Heart left ventricle (tissue), 16 donors: ENCODE measurements around the gene EPO. TPM values are rescaled to one million over a fixed set of nuclear protein-coding genes. Genes with fewer than 3 reads are reported as not detected.
"Not testable (repeated sequence)": the region's sequence is repeated elsewhere in the genome, so short reads cannot be mapped to it uniquely, and the experiment has no call there.

Experiments used
- ATAC-seq, 4 donors: fragments of 200-7000 bp; cut with Tn5 transposase; one replicate each; pipeline ENCODE4 v1.9.1; 2020 to 2022; ENCODE audit warnings: moderate library complexity in 4 of 4, mild to moderate bottlenecking in 3 of 4, moderate number of reproducible peaks in 1 of 4
- DNase-seq, 5 donors: peaks; one replicate each; pipeline ENCODE4 v3.0.0-alpha.2; 2020
- H3K27ac ChIP-seq, 12 donors: fragments of 200-600 bp; sonication (generic) in 4 of 12; one replicate each; pipeline versions ENCODE4 v1.5.0 to v1.8.0; 2016 to 2022; ENCODE audit warnings: mild to moderate bottlenecking in 2 of 12
- H3K27me3 ChIP-seq, 9 donors: fragments of 200-600 bp; sonication (generic) in 2 of 9; one replicate each; pipeline versions ENCODE4 v1.5.1 to v1.8.0; 2016 to 2022; ENCODE audit warnings: mild to moderate bottlenecking in 3 of 9
- H3K36me3 ChIP-seq, 9 donors: fragments of 200-600 bp; sonication (generic) in 2 of 9; one replicate each; pipeline versions ENCODE4 v1.5.0 to v1.8.0; 2018 to 2022; ENCODE audit warnings: mild to moderate bottlenecking in 2 of 9
- H3K4me1 ChIP-seq, 12 donors: fragments of 200-600 bp; sonication (generic) in 4 of 12; one replicate each; pipeline versions ENCODE4 v1.5.0 to v1.8.0; 2016 to 2022; ENCODE audit warnings: mild to moderate bottlenecking in 3 of 12
- H3K4me3 ChIP-seq, 12 donors: fragments of 200-600 bp; sonication (generic) in 4 of 12; one replicate each; pipeline versions ENCODE4 v1.5.0 to v1.8.0; 2017 to 2022; ENCODE audit warnings: mild to moderate bottlenecking in 9 of 12, moderate library complexity in 4 of 12
- H3K9me3 ChIP-seq, 12 donors: fragments of 200-600 bp; sonication (generic) in 4 of 12; one replicate each; pipeline versions ENCODE4 v1.5.0 to v1.8.0; 2016 to 2022; ENCODE audit warnings: mild to moderate bottlenecking in 1 of 12
- POLR2A ChIP-seq, 2 donors: fragments of 450-650 bp; IDR thresholded peaks; one replicate each; pipeline ENCODE4 v1.6.1; 2017; ENCODE audit warnings: antibody characterized with exemption in 2 of 2, mild to moderate bottlenecking in 2 of 2, moderate library complexity in 2 of 2
- WGBS, 4 donors: extraction: QIAGEN DNeasy Blood & Tissue Kit in 2 of 4; methylation state at CpG; one replicate each; pipeline versions ENCODE4 v1.1.5 to v1.1.7; 2013 to 2018; 5-methylcytosine and 5-hydroxymethylcytosine counted together
- intact Hi-C, 10 donors: fragments of 100-400 bp; cut with DNase I; formaldehyde crosslinking; loops; one replicate each; pipeline versions ENCODE4 v1.11.1 to v1.14.2; 2022
- polyA plus RNA-seq, 2 donors: library from polyadenylated mRNA; stranded (reverse); fragments of 200-250 nt; gene quantifications; one replicate each; pipeline ENCODE4 v1.2.3, GENCODE V29; 2013
- total RNA-seq, 9 donors: library from RNA; depleted of rRNA in 2 of 9; stranded (reverse); fragments of >200 nt in 2 of 9; fragmentation: NEBNext Ultra II Directional in 3 of 9; extraction: Animal tissue kit (Norgen Biotek cat#: 25700) in 3 of 9; gene quantifications; one replicate each; pipeline versions ENCODE4 v1.1.0 to v1.2.4, GENCODE V29; 2016 to 2023
- TF ChIP-seq, protein P1 (sequence below), 12 donors: fragments of 200-600 bp; sonication (generic) in 4 of 12; IDR thresholded peaks; one replicate each; pipeline versions ENCODE4 v1.5.0 to v1.8.0; 2018 to 2022; ENCODE audit warnings: antibody characterized with exemption in 12 of 12, mild to moderate bottlenecking in 5 of 12
- donor health status: ischemic (EF 13 %, LVEDD 7.1; RV severe dilation, severe dysfunction).
- donor health status: healthy with polysubstance abuse.
- donor health status: DM: no; HTN: yes; CAD: no.
- donor health status: DM: no; HTN: no; CAD: no.
- donor health status: ischemic (EF 25% LVEDD 6.9; RV normal size, moderate dysfunction).
- donor health status: ischemic (EF 25% LVEDD 5.7; RV mildly dilated, moderate dysfunction).
- donor health status: healthy.
- donor health status: DM: yes; HTN: yes; CAD: no.
- donor health status: ischemic (EF 35%, LVEDD 5.7; RV mildly dilated, moderate dysfunction).
- donor health status: nonischemic (EF 11% LVEDD 7.7; RV severe dilation, severe dysfunction).
- donor health status: DM: yes; HTN: yes; CAD: no.
- donor health status: PGD.
- donor health status: ischemic (EF 29% LVEDD 5.4; RV normal size, mild dysfunction).
- donor health status: nonischemic (EF 23%, LVEDD 6.1; RV moderate dilation, normal function).

EPO gene
- total and polyA plus RNA-seq, 11 donors: not detected

DNA sequence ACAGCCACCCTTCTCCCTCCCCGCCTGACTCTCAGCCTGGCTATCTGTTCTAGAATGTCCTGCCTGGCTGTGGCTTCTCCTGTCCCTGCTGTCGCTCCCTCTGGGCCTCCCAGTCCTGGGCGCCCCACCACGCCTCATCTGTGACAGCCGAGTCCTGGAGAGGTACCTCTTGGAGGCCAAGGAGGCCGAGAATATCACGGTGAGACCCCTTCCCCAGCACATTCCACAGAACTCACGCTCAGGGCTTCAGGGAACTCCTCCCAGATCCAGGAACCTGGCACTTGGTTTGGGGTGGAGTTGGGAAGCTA is 1.2 kb downstream of the EPO start:
- Histone ChIP-seq H3K27ac (no peak overlapping the region), H3K27me3 (peaks cover 11 to 58% (median 36%) of the 10 kb centered on the region in 9 donors), H3K36me3 (no peaks in the 10 kb centered on the region), H3K4me3 (no peak overlapping the region), H3K9me3 (no peaks in the 10 kb centered on the region), H3K4me1 (peaks cover 0 to 11% (median 0%) of the 10 kb centered on the region in 12 donors)
- TF ChIP-seq, protein P1, sequence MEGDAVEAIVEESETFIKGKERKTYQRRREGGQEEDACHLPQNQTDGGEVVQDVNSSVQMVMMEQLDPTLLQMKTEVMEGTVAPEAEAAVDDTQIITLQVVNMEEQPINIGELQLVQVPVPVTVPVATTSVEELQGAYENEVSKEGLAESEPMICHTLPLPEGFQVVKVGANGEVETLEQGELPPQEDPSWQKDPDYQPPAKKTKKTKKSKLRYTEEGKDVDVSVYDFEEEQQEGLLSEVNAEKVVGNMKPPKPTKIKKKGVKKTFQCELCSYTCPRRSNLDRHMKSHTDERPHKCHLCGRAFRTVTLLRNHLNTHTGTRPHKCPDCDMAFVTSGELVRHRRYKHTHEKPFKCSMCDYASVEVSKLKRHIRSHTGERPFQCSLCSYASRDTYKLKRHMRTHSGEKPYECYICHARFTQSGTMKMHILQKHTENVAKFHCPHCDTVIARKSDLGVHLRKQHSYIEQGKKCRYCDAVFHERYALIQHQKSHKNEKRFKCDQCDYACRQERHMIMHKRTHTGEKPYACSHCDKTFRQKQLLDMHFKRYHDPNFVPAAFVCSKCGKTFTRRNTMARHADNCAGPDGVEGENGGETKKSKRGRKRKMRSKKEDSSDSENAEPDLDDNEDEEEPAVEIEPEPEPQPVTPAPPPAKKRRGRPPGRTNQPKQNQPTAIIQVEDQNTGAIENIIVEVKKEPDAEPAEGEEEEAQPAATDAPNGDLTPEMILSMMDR (IDR thresholded peaks at IDR 0.05): no peak
- no peak for TF ChIP-seq POLR2A (IDR thresholded peaks at IDR 0.05)
- ATAC-seq (no peak), DNase-seq (peak in 1 of 5 donors; percentile 27)
- WGBS, 4 donors: 69 to 73% (median 71%) methylated on average over 8 of the region's 8 CpGs
- intact Hi-C loops: loop anchor here in 2 of 10 donors (10.0 kb wide), 2 partner anchors 157 to 257 kb away; partner anchors contain the start of gene SPACDR (in 1 of the 2)

DNA sequence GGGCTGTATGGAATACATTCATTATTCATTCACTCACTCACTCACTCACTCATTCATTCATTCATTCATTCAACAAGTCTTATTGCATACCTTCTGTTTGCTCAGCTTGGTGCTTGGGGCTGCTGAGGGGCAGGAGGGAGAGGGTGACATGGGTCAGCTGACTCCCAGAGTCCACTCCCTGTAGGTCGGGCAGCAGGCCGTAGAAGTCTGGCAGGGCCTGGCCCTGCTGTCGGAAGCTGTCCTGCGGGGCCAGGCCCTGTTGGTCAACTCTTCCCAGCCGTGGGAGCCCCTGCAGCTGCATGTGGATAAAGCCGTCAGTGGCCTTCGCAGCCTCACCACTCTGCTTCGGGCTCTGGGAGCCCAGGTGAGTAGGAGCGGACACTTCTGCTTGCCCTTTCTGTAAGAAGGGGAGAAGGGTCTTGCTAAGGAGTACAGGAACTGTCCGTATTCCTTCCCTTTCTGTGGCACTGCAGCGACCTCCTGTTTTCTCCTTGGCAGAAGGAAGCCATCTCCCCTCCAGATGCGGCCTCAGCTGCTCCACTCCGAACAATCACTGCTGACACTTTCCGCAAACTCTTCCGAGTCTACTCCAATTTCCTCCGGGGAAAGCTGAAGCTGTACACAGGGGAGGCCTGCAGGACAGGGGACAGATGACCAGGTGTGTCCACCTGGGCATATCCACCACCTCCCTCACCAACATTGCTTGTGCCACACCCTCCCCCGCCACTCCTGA is 2.4 kb downstream of the EPO start:
- peak in 1 of 5 donors; percentile 38 for DNase-seq
- ATAC-seq: no peak
- Histone ChIP-seq H3K9me3 (no peaks in the 10 kb centered on the region), H3K27me3 (peaks cover 11 to 61% (median 36%) of the 10 kb centered on the region in 9 donors), H3K27ac (no peak overlapping the region), H3K4me1 (peaks cover 0 to 11% (median 0%) of the 10 kb centered on the region in 12 donors), H3K4me3 (no peak overlapping the region), H3K36me3 (no peaks in the 10 kb centered on the region)
- intact Hi-C loops: loop anchor here in 2 of 10 donors (10.0 kb wide), 2 partner anchors 158 to 258 kb away; partner anchors contain the start of gene SPACDR (in 1 of the 2)
- WGBS, 4 donors: 80 to 84% (median 82%) methylated on average over 16 to 17 of the region's 17 CpGs
- TF ChIP-seq, protein P1 (IDR thresholded peaks at IDR 0.05): no peak
- TF ChIP-seq POLR2A (IDR thresholded peaks at IDR 0.05): no peak

DNA sequence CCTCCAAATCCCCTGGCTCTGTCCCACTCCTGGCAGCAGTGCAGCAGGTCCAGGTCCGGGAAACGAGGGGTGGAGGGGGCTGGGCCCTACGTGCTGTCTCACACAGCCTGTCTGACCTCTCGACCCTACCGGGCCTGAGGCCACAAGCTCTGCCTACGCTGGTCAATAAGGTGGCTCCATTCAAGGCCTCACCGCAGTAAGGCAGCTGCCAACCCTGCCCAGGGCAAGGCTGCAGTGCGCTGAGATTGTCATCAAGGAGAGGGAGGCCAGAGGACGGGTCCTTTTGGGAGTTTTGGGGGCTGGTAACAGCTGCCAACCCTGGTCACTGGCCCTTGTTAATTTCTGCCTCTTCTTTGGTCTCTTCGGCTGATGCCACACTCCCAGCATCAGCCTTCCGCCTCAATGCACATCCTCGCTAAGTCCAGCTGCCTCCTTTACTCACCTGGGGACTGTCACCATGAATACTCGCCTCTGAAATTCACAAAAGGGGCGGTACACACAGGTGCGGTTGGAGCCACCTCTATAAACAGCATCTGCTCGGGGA is 3.5 kb downstream of the EPO start:
- Histone ChIP-seq H3K27me3 (peaks cover 11 to 61% (median 36%) of the 10 kb centered on the region in 9 donors), H3K27ac (no peak overlapping the region), H3K4me3 (no peak overlapping the region), H3K4me1 (peaks cover 0 to 11% (median 0%) of the 10 kb centered on the region in 12 donors), H3K9me3 (no peaks in the 10 kb centered on the region), H3K36me3 (no peaks in the 10 kb centered on the region)
- 81 to 87% (median 83%) methylated on average over 16 of the region's 16 CpGs for WGBS, 4 donors
- no peak for ATAC-seq
- intact Hi-C loops: loop anchor here in 2 of 10 donors (10.0 kb wide), 2 partner anchors 159 to 259 kb away; partner anchors contain the start of gene SPACDR (in 1 of the 2)
- peak in 1 of 5 donors; percentile 32 for DNase-seq
- TF ChIP-seq POLR2A (IDR thresholded peaks at IDR 0.05): no peak
- TF ChIP-seq, protein P1 (IDR thresholded peaks at IDR 0.05): no peak

DNA sequence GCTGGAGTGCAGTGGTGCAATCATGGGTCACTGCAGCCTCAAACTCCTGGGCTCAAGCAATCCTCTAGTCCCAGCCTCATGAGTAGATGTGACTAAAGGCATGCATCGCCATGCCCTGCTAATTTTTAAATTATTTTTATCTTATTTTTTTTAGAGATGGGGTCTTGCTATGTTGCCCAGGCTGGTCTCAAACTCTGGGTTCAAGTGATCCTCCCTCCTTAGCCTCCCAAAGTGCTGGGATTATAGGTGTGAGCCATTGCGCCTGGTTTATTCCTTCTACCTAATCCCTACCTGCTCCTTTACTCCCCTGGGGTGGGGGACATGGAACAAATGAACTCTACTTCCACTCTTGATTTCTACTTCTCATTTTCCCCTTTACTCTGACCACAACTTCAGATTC is 4.1 kb downstream of the EPO start:
- 91 to 95% (median 92%) methylated on average over 2 of the region's 2 CpGs for WGBS, 4 donors

More for the DNA sequence above, 4.1 kb downstream of the EPO start:
- H3K36me3 ChIP-seq, ATAC-seq, H3K9me3 ChIP-seq, H3K27ac ChIP-seq, DNase-seq, H3K4me3 ChIP-seq: not testable (repeated sequence)
- intact Hi-C loops: loop anchor here in 2 of 10 donors (10.0 kb wide), 2 partner anchors 160 to 260 kb away; partner anchors contain the start of gene SPACDR (in 1 of the 2)
- Histone ChIP-seq H3K4me1 (peaks cover 0 to 11% (median 0%) of the 10 kb centered on the region in 12 donors), H3K27me3 (peaks cover 11 to 57% (median 33%) of the 10 kb centered on the region in 9 donors)
